HG03066 (cell line): ENCODE data around the gene LY6G5B.
"Not testable (repeated sequence)": the region's sequence is repeated elsewhere in the genome, so short reads cannot be mapped to it uniquely, and the experiment has no call there.

Experiments used
- ATAC-seq: cut with Tn5 transposase; IDR thresholded peaks from one replicate; pipeline ENCODE4 v1.9.1; 2021; ENCODE audit warnings: low read depth; ENCODE audit not compliant: unreplicated experiment

Gene LY6G5B

DNA sequence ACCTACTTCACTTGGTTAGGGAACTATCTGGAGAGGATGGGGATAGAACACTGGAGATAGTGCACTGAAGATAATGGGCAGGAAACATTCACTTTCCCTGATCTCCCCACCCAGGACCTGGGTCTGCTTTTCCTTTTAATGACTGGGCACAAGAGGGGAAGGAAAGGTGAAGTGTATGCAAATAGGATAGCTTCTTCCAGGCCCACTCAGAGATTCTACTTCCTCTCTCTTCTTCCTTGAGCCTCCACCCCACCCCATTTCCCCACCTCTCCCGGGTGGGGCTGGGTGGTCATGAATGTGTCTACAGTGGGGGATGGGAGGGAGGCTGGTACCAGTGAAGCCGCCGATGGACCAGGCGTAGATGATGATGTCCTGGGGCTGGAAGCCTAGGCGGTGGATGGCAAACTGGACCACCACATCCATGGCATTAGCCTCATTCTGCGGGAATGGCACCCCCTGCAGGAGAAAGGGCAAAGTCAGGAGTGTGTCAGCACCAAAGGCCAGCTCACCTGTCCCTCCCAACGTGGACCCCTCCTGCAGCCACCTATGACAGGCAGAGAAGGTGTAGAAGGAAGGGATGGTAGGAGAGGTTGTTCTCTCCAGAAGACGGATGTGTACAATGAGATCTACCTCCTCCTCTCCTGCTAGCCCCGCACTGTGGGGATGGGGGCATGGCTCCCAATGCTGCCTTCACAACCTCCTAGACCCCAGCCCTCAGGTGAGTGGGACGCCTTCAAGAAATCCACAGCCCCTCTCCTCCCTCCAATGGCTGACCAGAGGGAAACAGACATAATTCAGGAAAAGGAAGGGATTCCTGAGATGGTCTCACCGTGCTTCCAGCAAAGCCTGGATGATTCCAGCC is 19.7 kb downstream of the LY6G5B start:
- ATAC-seq: no peak

DNA sequence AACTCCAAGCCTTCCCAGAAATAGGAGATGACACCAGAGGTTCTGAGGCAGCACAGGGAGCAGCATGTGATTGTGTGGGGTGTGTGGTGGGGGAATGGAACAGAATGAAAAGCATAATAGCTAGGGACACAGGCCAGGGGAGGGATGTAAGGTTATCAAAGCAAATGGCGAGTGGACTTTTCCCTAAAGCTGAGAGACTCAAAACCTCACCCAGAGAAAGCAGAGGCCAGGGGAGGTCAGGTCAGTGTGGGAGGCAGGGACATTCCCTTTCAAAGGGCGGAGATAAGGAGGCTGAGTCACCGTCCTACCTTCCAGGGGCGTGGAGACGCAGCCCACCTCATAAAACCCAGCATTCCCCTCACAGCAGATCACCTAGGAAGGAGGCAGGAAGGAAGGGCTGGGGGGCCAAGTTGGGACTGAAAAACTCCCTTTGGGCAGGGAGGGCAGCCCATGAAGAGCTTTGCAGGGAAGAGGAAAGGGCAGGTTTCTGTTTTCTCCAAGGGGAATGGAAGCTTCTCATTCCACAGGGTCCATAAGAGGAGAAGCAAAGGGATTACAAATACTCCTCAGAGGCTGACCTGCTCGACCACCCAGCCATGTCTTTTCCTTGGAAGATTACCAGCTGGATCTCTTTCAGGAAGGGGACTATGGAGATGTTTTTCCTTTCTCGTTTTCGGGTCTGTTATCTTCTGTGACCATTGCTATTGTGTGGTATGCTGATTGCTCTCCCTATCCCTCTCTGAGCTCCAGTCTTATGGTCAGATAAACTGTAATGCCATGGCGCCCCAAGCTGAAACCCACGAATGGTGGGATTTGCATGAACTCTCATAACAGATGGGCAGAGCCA is 20.7 kb downstream of the LY6G5B start:
- no peak for ATAC-seq

DNA sequence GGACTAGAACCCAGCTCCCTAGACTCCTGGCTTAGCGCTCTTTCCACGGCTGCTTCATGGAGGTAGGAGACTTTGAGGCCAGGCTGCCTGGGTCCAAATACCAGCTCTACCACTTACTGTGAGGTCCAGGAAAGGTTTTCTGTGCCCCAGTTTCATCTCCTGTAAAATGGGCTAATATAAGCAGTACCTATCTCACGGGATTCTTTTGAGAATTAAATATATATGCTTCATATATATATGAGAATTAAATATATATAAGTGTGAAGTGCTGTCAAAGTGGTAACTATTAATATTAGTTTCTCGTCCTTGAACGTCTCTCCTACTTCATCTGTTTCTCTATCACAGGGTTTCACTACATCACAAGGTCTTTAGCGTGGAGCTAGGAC is 21.3 kb downstream of the LY6G5B start:
- ATAC-seq: no peak

DNA sequence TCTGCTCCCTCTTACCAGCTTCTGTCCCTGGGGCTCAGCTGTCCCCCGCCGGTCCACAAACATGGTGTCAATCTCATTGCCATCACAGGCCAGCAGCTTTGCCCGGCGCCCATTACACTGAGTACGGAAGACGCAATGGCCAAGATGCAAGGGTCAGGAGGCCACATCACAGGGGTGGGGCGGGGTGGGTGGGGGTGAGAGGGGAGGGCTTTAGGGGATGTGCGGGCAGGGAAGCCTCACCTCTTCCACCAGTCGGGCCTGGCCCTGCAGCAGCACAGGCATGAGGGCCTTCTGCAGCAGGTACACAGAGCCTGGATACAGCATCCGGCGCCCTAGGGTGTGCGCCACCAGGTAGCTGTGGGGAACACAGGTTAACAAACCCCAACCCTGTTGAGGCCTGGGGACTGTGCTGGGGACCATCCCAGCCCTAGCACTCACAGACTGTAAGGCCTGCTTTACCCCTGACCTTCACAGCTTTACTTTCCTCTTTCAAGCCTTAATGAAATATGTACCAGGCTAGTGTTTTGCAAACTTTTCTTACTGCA is 21.9 kb downstream of the LY6G5B start:
- ATAC-seq: no peak

DNA sequence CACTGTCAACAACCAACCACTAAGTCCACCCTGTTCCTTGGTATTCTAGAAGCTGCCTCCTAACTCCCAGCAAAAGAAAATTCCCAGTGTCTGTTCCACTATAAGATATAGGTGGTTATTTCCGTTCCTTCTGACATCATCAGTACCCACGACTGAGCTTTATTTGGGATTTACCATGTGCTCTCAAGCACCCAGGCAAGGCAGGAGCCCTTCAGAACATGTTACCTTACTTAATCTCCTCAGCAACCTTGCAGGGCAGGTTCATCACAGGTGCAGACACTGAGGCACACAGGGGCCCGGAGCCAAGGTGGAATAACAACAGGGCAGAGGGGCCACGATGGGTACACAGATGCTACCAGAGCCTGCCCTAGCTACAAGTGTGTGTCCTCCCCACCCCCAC is 22.6 kb downstream of the LY6G5B start:
- ATAC-seq: no peak

DNA sequence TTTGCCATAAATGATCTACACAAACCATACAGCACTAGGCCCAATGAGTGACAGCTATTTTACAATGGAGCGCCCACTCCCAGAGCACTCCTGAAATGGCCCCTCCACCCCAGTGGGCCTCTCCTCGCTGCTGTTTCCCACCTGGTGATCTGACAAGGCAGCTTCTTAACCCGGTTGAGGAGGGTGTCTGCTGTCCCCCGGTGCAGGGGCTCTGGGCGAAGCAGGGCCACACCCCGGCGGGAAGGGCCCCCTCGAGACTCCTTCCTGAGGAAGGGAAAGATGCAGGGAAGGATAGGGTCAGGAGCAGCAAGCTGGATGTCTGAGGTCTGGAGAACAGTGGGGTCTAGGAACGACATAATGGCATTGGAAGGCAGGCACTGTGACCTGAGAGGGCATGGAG is 23.1 kb downstream of the LY6G5B start:
- ATAC-seq: no peak

DNA sequence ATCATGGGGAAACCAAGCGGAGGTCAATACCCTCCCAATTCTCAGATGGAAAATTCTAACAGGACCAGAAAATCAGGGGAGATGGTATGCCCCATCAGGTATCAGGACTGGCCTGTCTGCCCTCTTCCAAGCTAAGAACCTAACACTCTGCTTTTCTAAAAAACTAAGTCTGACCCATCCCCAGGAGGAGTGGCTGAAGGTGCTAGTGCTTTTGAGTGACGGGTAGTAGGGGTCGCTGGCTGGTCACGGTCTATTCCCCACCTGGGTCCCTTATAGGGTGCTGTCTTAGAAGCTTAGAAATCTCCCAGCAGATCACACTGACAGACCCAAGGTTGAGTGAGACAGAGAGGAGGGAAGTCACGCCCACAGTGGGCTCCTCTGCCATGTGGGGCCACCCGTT is 23.8 kb downstream of the LY6G5B start:
- ATAC-seq: no peak

DNA sequence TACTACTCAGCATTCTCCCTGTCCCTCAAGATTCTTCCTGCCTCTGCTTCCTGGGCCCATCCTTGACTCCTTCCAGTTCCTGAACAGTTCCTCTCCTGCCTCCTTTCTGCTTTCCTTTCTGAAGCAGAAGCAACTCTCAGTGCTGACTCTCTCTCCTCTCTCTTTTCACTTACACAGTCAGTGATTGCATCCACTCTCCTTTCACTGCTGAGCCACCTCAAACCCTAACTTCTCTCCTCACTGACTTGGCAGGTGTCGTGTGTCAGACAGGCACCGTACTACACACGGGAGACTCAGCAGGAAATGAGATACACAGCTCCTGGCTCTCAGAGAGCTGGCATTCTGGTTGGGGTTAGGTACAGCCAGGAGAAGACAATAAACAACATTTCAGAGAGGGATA is 27.8 kb downstream of the LY6G5B start:
- no peak for ATAC-seq

DNA sequence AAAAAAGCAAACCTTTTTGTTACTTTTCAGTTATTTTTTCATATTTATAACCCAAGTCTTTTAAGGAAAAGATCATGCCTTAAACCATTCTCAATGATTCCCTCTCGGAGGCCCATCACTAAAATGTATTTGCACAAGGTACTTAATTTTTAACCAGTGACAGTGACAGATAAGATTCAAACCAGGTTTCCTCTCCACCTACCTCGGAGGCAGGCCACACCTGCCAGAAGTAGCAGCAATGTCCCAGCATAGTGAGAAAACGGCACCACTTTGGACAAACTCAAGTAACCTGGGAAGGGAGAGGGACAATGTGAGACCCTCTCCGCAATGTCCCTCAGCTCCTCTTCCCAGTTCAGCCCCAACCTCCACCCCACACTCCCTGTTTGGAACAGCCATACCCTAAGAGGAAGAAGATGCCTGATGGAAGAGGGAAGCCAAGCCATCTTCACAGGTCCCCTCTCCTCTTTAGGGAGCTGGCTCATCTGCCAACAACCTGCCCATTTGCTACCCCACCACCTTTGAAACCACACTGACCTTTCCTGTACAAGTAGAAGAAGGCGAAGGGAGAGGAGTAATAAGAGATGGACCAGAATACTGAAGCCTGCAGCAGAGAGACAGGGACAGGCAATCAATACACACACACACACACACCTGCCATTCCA is 31.1 kb downstream of the LY6G5B start:
- no peak for ATAC-seq

DNA sequence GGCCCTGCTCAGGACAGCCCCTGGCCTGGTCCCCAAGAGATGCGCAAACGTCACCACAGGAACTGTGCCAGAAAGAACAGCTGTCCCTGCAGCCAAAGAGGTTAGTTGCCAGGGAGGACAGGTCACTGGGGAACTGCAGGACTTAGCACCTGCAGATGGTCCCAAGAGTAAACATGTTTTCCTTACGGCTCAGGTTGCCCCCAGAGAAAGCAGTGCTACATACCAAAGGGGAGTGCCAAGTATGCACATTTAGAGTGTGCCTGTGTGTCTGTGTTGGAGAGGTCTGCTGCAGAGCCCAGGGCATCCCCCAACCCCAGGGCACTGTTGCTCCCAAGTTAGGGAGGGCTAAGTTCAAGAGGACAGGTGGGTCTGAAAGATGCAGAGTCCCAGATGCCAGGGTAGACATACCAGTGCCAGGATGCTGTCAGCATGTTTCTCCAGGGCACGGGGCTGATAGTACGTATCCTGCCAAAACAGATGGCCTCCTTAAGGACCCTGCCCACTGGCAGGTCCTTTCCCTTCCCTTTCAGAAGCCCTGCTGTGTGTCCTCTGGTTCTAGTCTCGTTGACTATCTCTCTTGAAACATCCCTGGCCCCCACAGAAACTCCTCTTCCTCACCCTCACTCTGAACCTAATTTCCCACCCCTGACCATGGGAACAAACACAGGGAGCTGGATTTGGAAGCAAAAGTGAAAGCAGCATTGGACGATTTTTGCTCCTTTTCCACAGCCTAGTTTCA is 32.1 kb downstream of the LY6G5B start:
- ATAC-seq: no peak

DNA sequence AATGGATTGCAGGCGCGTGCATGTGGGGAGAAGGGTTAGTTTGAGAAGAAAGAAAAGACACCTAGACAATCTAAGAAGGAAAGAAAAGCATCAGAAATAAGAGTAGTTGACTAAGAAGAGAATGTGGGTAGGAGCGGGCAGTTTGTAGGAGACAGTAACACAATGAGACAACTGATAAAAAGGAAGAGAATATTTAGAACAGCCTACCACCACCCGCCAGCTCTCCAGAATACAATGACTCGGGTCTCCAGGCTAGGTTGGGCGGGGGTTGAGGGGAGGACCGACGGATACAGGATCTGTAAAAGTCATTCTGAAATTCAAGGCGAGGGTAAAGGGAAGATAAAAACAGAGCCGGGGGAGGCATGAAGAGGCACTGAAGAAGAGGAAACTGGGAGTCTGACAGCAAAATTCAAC is 32.6 kb downstream of the LY6G5B start:
- no peak for ATAC-seq

DNA sequence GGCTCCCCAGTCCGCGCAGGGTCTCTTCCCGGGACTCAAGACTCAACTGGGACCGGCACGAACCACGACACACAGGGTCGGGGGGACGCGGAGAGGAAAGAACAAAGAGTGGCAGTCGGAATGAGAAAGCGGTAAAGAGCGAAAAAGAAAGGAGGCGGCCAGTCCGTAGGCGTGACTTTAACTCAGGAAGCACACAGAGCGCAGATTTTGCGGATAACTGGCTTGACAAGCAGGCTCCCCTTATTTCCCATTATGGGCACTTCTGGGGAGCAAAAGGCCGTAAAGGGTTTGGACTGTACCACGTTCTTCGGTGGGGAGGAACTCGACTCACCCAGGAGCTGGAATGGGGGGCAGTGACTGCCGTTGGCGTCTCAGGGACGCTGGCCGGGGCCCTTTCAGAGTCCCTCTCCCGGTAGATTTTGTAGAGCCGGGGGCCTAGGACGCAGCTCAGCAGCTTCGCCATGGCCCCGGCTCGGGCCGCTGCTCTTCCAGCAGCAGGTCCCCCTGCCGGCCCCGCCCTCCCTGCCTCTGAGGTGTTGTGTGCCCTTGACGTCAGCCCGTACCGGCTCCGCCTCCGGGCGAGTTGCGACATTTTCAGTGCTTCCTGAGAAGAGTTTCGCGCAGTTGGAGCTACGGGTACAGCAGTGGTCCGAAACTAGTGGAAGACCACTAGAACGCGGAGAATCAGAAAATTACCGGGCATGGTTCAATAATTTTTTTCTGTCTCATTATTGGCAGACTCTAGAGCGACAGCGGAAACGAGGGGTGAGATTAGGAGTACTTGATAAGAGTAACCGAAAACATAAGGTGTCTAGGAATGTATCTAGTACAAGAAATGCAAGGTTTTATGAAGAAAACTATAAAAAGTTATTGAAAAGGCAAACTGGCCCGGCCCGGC is 33.3 kb downstream of the LY6G5B start, which contains the start of gene ABHD16A:
Gene ABHD16A (minus strand): TSS at position 506 of the 898 bp plus-strand sequence. CDS start 43 bp downstream, at position 463.
- peak; percentile 84 for ATAC-seq

DNA sequence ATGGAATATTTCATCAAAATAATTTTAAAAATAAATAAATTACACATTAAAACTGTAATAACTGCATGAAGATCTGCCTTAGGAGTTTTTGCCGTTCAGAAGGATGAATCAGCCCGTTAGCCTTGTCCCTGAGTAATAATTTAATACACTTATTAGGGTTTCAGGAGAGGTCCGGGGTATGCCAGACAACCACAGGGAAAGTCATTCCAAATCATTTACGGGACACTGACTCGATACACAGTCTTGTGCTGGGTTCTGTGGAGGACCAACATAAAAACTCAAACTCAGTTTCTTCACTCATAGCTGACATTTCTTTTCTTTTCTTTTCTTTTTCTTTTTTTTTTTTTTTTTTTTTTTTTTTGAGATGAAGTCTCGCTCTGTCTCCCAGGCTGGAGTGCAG is 36.2 kb downstream of the LY6G5B start:
- no peak for ATAC-seq

DNA sequence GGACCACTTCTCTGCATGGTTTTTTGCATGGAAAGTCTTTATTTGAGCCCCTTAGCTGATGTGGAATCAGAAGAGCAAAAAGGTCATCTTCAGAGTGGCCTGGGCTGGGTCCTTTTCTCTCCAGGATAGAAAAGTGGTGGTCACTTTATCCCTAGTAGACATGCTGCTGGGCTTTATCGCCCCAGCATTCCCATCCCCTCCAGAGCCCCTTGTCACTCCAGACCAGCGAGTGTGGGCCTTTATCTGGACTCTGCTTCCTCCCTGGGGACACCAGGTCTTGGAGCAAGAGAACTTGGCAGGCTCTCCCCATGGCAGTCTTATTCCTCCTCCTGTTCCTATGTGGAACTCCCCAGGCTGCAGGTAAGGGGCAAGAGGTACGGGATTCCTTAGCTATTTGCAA is 36.8 kb downstream of the LY6G5B start, which contains the start of gene LY6G6F:
Gene LY6G6F (plus strand): TSS at position 268 of the 400 bp plus-strand sequence. CDS start 41 bp downstream, at position 309.
- ATAC-seq: no peak

DNA sequence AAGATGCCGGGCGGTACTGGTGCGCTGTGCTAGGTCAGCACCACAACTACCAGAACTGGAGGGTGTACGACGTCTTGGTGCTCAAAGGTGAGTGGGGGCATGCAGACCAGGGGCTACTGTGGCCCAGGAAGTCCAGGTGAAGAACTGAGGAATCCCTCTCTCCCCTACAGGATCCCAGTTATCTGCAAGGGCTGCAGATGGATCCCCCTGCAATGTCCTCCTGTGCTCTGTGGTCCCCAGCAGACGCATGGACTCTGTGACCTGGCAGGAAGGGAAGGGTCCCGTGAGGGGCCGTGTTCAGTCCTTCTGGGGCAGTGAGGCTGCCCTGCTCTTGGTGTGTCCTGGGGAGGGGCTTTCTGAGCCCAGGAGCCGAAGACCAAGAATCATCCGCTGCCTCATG is 37.9 kb downstream of the LY6G5B start:
- no peak for ATAC-seq

DNA sequence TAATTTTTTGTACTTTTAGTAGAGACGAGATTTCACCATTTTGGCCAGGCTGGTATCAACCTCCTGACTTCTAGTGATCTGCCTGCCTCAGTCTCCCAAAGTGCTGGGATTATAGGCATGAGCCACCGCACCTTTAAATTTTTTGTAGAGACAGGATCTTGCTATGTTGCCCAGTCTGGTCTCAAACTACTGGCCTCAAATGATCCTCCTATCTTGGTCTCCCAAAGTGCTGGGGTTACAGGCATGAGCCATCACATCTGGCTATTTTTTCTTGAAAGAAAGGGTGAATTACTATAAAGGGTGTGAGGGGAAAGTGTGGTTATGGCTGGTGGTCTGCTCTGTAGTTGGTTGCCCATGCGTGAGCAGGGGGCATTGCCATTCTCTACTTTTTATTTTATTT is 38.4 kb downstream of the LY6G5B start:
- ATAC-seq: no peak

DNA sequence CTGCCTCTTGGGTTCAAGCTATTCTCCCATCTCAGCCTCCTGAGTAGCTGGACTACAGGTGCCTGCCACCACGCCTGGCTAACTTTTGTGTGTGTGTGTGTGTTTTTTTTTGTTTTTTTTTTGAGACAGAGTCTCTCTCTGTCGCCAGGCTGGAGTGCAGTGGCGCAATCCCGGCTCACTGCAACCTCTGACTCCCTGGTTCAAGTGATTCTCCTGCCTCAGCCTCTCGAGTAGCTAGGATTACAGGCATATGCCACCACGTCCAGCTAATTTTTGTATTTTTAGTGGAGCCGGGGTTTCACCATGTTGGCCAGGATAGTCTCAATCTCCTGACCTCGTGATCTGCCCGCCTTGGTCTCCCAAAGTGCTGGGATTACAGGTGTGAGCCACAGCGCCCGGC is 39.4 kb downstream of the LY6G5B start:
- ATAC-seq: not testable (repeated sequence)

DNA sequence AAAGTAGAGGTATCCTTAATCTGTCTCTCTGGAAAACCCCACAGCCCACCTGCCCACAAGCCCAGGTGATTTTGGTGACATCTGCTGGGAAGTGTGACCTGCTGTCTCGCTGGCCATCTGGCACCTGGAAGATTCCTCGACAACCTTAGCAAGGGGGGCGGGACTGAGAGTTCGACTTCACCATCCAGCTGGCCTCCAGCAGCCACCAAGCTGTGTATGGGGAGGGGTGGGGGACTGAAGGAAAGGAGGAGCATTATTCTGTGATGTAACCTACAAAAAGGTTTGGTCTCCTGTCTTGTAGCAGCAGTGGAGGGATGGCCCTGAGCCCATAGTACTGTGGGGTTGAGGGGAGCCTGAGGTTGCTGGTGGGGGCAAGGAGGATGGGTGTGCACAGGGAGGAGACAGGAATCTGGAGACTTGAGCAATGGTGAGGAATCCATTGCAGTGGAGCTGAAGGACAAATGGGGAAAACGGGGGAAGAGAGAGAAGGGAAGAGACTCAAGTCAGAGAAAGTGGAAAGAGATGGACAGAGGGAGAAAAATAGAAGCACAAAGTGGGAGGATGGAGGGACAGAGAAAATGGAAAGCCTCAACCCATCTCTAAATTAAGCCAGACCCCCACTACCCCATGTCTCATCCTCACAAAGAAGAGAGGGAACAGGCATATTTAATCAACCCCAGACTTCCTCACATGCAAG is 40.9 kb downstream of the LY6G5B start:
- no peak for ATAC-seq
